HG02943 (cell line): Measurements from ENCODE around the gene SCAPER.
"Not testable (repeated sequence)": the region's sequence is repeated elsewhere in the genome, so short reads cannot be mapped to it uniquely, and the experiment has no call there.

Source experiments
- ATAC-seq: cut with Tn5 transposase; IDR thresholded peaks from one replicate; pipeline ENCODE4 v1.9.1; 2021; ENCODE audit warnings: mild to moderate bottlenecking, low read depth, moderate library complexity; ENCODE audit not compliant: unreplicated experiment

The SCAPER gene

GRCh38 chr15:76916369-76916768 lies 11.2 kb upstream of the SCAPER start:
- ATAC-seq, result no peak

- ATAC-seq, result no peak
Measured at GRCh38 chr15:76913737-76914136, 8.6 kb upstream of the SCAPER start.

- ATAC-seq, result no peak
Measured at GRCh38 chr15:76912430-76912829, 7.3 kb upstream of the SCAPER start.

GRCh38 chr15:76905855-76906254 lies 715 bp upstream of the SCAPER start:
- no peak for ATAC-seq

GRCh38 chr15:76904461-76905012 lies 603 bp downstream of the SCAPER start:
- peak; percentile 30 for ATAC-seq

GRCh38 chr15:76903251-76903681 lies 1.9 kb downstream of the SCAPER start:
- ATAC-seq, result no peak

- ATAC-seq, result no peak
Measured at GRCh38 chr15:76901965-76902364, 3.2 kb downstream of the SCAPER start.

- ATAC-seq, result not testable (repeated sequence)
Measured at GRCh38 chr15:76899931-76900310, 5.2 kb downstream of the SCAPER start.

- ATAC-seq, result not testable (repeated sequence)
Measured at GRCh38 chr15:76899176-76899930, 5.8 kb downstream of the SCAPER start.

GRCh38 chr15:76898102-76898501 lies 7.0 kb downstream of the SCAPER start:
- no peak for ATAC-seq

- ATAC-seq, result no peak
Measured at GRCh38 chr15:76894174-76894573, 11.0 kb downstream of the SCAPER start.

- not testable (repeated sequence) for ATAC-seq
Measured at GRCh38 chr15:76892836-76893235, 12.3 kb downstream of the SCAPER start.

- ATAC-seq, result not testable (repeated sequence)
Measured at GRCh38 chr15:76887280-76888141, 17.6 kb downstream of the SCAPER start.

- no peak for ATAC-seq
Measured at GRCh38 chr15:76885212-76885611, 19.9 kb downstream of the SCAPER start.

- ATAC-seq, result no peak
Measured at GRCh38 chr15:76875911-76876310, 29.2 kb downstream of the SCAPER start.

GRCh38 chr15:76873066-76873465 lies 32.1 kb downstream of the SCAPER start:
- not testable (repeated sequence) for ATAC-seq

- no peak for ATAC-seq
Measured at GRCh38 chr15:76871930-76872329, 33.2 kb downstream of the SCAPER start.

GRCh38 chr15:76868740-76869139 lies 36.4 kb downstream of the SCAPER start:
- ATAC-seq, result no peak

GRCh38 chr15:76866716-76867321 lies 38.3 kb downstream of the SCAPER start:
- no peak for ATAC-seq

GRCh38 chr15:76866008-76866407 lies 39.1 kb downstream of the SCAPER start:
- no peak for ATAC-seq

- no peak for ATAC-seq
Measured at GRCh38 chr15:76865548-76865991, 39.6 kb downstream of the SCAPER start.
